CD14-positive monocyte (primary cell): ENCODE results near the gene TMUB2. TPM values are rescaled to one million over a fixed set of nuclear protein-coding genes. Genes with fewer than 3 reads are reported as not detected.

Experiments used
- DNase-seq, 3 donors: peaks; one replicate each; pipeline ENCODE4 v3.0.0-alpha.2; 2011 to 2022
- H2AFZ ChIP-seq: 2 replicates; pipeline ENCODE4 v1.6.0; 2012; ENCODE audit warnings: mild to moderate bottlenecking, low read depth, low read length, inconsistent platforms; ENCODE audit not compliant: insufficient read depth, poor library complexity, severe bottlenecking
- H3K27ac ChIP-seq, 2 donors: 1 replicate in 1 of 2; 2 replicates in 1 of 2; pipeline ENCODE4 v1.5.1; 2012 to 2013; ENCODE audit warnings: low read length in 2 of 2, control low read depth in 1 of 2, inconsistent platforms in 1 of 2, low read depth in 1 of 2, mild to moderate bottlenecking in 1 of 2
- H3K27me3 ChIP-seq, 2 donors: one replicate each; pipeline versions ENCODE4 v1.6.0 to v1.6.1; 2011 to 2013; ENCODE audit warnings: low read length in 2 of 2; ENCODE audit not compliant: control insufficient read depth in 2 of 2, insufficient read depth in 2 of 2
- H3K36me3 ChIP-seq, 2 donors: replicated peaks in 1 of 2; 1 replicate in 1 of 2; 2 replicates in 1 of 2; pipeline versions ENCODE4 v1.5.1 to v1.6.1; 2012 to 2013; ENCODE audit warnings: low read length in 2 of 2, control low read depth in 1 of 2, inconsistent platforms in 1 of 2, mild to moderate bottlenecking in 1 of 2; ENCODE audit not compliant: insufficient read depth in 2 of 2, control insufficient read depth in 1 of 2
- H3K4me1 ChIP-seq, 2 donors: 1 replicate in 1 of 2; 2 replicates in 1 of 2; pipeline versions ENCODE4 v1.5.1 to v1.6.1; 2012 to 2013; ENCODE audit warnings: low read length in 2 of 2, control low read depth in 1 of 2, inconsistent platforms in 1 of 2, mild to moderate bottlenecking in 1 of 2, moderate library complexity in 1 of 2; ENCODE audit not compliant: insufficient read depth in 2 of 2, control insufficient read depth in 1 of 2
- H3K4me2 ChIP-seq: replicated peaks from 2 replicates; pipeline ENCODE3; 2012; ENCODE audit warnings: low read length, moderate library complexity, mild to moderate bottlenecking; ENCODE audit not compliant: poor library complexity, severe bottlenecking; ENCODE audit errors: extremely low read depth
- H3K4me3 ChIP-seq, 3 experiments: fragments of 200-600 bp in 1 of 3; sonication (generic) in 1 of 3; replicated peaks in 1 of 3; 1 replicate in 2 of 3; 2 replicates in 1 of 3; pipeline ENCODE4 v1.5.1; 2011 to 2013; ENCODE audit warnings: low read length in 3 of 3, mild to moderate bottlenecking in 3 of 3, control low read depth in 2 of 3, low read depth in 2 of 3, inconsistent platforms in 1 of 3, moderate library complexity in 1 of 3
- H3K79me2 ChIP-seq: 2 replicates; pipeline ENCODE4 v1.6.0; 2012; ENCODE audit warnings: mild to moderate bottlenecking, control low read depth, inconsistent platforms, low read length, moderate library complexity; ENCODE audit not compliant: insufficient read depth
- H3K9ac ChIP-seq: 2 replicates; pipeline ENCODE4 v1.6.0; 2017; ENCODE audit warnings: low read length, mild to moderate bottlenecking; ENCODE audit not compliant: insufficient read depth, poor library complexity, severe bottlenecking
- H3K9me3 ChIP-seq, 2 donors: replicated peaks in 1 of 2; 1 replicate in 1 of 2; 2 replicates in 1 of 2; pipeline versions ENCODE4 v1.5.1 to v1.6.1; 2012 to 2013; ENCODE audit warnings: low read length in 2 of 2, control low read depth in 1 of 2; ENCODE audit not compliant: control insufficient read depth in 1 of 2, insufficient read depth in 1 of 2
- H4K20me1 ChIP-seq: 2 replicates; pipeline ENCODE4 v1.6.0; 2012; ENCODE audit warnings: mild to moderate bottlenecking, low read length, control low read depth, moderate library complexity; ENCODE audit not compliant: insufficient read depth
- H3K27ac Mint-ChIP-seq, 7 donors: one replicate each; pipeline ENCODE4 v1.8.0; 2020; ENCODE audit warnings: mild to moderate bottlenecking in 7 of 7, mixed read lengths in 7 of 7, moderate library complexity in 6 of 7, inconsistent platforms in 2 of 7
- H3K27me3 Mint-ChIP-seq, 3 donors: one replicate each; pipeline ENCODE4 v1.8.0; 2021 to 2022; ENCODE audit warnings: low read depth in 3 of 3, mild to moderate bottlenecking in 3 of 3, mixed read lengths in 3 of 3, moderate library complexity in 3 of 3, inconsistent platforms in 1 of 3
- H3K36me3 Mint-ChIP-seq, 2 donors: one replicate each; pipeline ENCODE4 v1.8.0; 2020; ENCODE audit warnings: mixed read lengths in 2 of 2, inconsistent platforms in 1 of 2, mild to moderate bottlenecking in 1 of 2
- H3K4me1 Mint-ChIP-seq: one replicate; pipeline ENCODE4 v1.8.0; 2020; ENCODE audit warnings: mild to moderate bottlenecking, mixed read lengths
- H3K4me3 Mint-ChIP-seq, 2 donors: one replicate each; pipeline ENCODE4 v1.8.0; 2020; ENCODE audit warnings: mild to moderate bottlenecking in 2 of 2, mixed read lengths in 2 of 2, moderate library complexity in 1 of 2
- H3K9me3 Mint-ChIP-seq, 7 donors: one replicate each; pipeline ENCODE4 v1.8.0; 2020 to 2022; ENCODE audit warnings: mixed read lengths in 7 of 7, mild to moderate bottlenecking in 6 of 7, moderate library complexity in 6 of 7, inconsistent platforms in 2 of 7
- CTCF ChIP-seq: fragments of 200-600 bp; IDR thresholded peaks from one replicate; pipeline ENCODE4 v1.8.0; 2022; ENCODE audit warnings: antibody characterized with exemption, mild to moderate bottlenecking
- WGBS: methylation state at CpG from one replicate; pipeline ENCODE4 v1.1.5; 2013; ENCODE audit warnings: missing lambda C conversion rate; ENCODE audit not compliant: insufficient coverage; 5-methylcytosine and 5-hydroxymethylcytosine counted together
- intact Hi-C, 2 donors: fragments of 100-400 bp; cut with micrococcal nuclease; formaldehyde crosslinking; loops; one replicate each; pipeline versions ENCODE4 v1.15.0 to v1.15.1; 2023
- polyA plus RNA-seq, 3 donors: library from polyadenylated mRNA; depleted of rRNA in 1 of 3; unstranded in 2 of 3; stranded (reverse) in 1 of 3; fragments of 300-500 nt in 2 of 3; fragments of >200 nt in 1 of 3; fragmentation: Illumina TruSeq in 2 of 3; gene quantifications; 1 replicate in 2 of 3; 2 replicates in 1 of 3; pipeline ENCODE4 v1.2.3, GENCODE V29; 2012 to 2021

Gene TMUB2
- polyA plus RNA-seq, 3 donors, result 41.3 to 118 (median 41.7) TPM

- Histone ChIP-seq H3K4me3 (no peak overlapping the region), H3K79me2 (no peaks in the 10 kb centered on the region), H3K4me1 (no peaks in the 10 kb centered on the region), H2AFZ (no peak overlapping the region), H3K27ac (no peak overlapping the region), H3K4me2 (no peak overlapping the region), H3K36me3 (no peaks in the 10 kb centered on the region), H3K27me3 (no peaks in the 10 kb centered on the region), H4K20me1 (no peaks in the 10 kb centered on the region), H3K9me3 (no peaks in the 10 kb centered on the region), H3K9ac (no peak overlapping the region)
- peaks cover 2 to 9% (median 2%) of the 10 kb centered on the region in 3 donors for H3K27me3 Mint-ChIP-seq
- intact Hi-C loops, result no loop called here
- TF ChIP-seq CTCF, result no peak
- H3K4me3 Mint-ChIP-seq, result no peak overlapping the region
- no peak for DNase-seq
- H3K27ac Mint-ChIP-seq, result no peak overlapping the region
- no peaks in the 10 kb centered on the region for H3K36me3 Mint-ChIP-seq
- peaks cover 3% of the 10 kb centered on the region for H3K4me1 Mint-ChIP-seq
- WGBS, result 79% methylated on average over 4 of the region's 9 CpGs
- H3K9me3 Mint-ChIP-seq, result peaks cover 0 to 2% (median 0%) of the 10 kb centered on the region in 7 donors
Measured at GRCh38 chr17:44230140-44230539, 43.4 kb downstream of the TMUB2 start.

DNA sequence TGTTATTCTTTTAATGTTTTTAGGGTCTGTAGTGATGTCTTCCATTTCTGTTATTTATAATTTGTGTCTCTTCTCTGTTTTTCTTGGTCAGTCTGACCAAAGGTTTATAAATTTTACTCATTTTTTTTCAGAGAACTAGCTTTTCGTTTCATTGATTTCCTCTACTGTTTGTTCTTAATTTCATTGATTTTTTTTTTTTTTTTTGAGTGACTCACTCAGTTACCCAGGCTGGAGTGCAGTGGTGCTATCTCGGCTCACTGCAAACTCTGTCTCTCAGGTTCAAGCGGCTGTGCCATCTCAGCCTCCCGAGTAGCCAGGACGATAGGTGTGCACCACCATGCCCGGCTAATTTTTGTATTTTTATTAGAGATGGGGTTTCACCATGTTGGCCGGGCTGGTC, 45.3 kb downstream of the TMUB2 start:
- H3K4me2 ChIP-seq, result no peak overlapping the region
- H3K9me3 ChIP-seq, result no peaks in the 10 kb centered on the region
- Mint-ChIP-seq H3K36me3 (no peaks in the 10 kb centered on the region), H3K27ac (no peak overlapping the region), H3K4me3 (no peak overlapping the region), H3K27me3 (peaks cover 4 to 7% (median 6%) of the 10 kb centered on the region in 3 donors), H3K9me3 (peaks cover 0 to 2% (median 0%) of the 10 kb centered on the region in 7 donors), H3K4me1 (peaks cover 4% of the 10 kb centered on the region)
- no peaks in the 10 kb centered on the region for H3K79me2 ChIP-seq
- H2AFZ ChIP-seq, result no peak overlapping the region
- H3K27me3 ChIP-seq, result no peaks in the 10 kb centered on the region
- H3K36me3 ChIP-seq, result no peaks in the 10 kb centered on the region
- H3K9ac ChIP-seq, result no peak overlapping the region
- TF ChIP-seq CTCF, result no peak
- no peak for DNase-seq
- 90% methylated on average over 2 of the region's 7 CpGs for WGBS
- H4K20me1 ChIP-seq, result no peaks in the 10 kb centered on the region
- no peaks in the 10 kb centered on the region for H3K4me1 ChIP-seq
- intact Hi-C loops, result no loop called here
- no peak overlapping the region for H3K4me3 ChIP-seq
- H3K27ac ChIP-seq, result no peak overlapping the region
